A204.1 (cell line): ENCODE measurements around the gene TAAR8.
"Not testable (repeated sequence)": the region's sequence is repeated elsewhere in the genome, so short reads cannot be mapped to it uniquely, and the experiment has no call there.

Experiments
- FAIRE-seq: peaks from 2 replicates; lab custom pipeline; 2012; peaks lifted over from hg19 to GRCh38; lab: Jason Lieb, UNC

The TAAR8 gene

DNA sequence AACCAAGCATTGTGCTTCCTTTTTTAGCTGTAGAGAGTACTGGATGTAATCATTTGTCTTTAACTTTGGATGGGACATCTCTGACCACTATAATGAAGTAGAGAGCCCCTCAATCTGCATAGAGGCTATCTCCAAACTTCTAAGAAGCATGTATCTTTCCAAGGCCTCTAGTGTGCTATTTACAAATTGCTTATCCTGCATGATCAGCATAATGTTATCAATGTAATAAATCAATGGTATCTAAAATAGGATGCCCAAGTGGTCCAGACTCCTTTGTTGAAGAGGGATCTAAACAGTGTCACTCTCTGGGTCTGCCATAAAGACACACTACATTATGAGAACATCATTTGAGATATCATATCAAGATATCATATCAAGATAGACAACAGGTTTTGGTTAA, 7.6 kb upstream of the TAAR8 start:
- FAIRE-seq = no peak

DNA sequence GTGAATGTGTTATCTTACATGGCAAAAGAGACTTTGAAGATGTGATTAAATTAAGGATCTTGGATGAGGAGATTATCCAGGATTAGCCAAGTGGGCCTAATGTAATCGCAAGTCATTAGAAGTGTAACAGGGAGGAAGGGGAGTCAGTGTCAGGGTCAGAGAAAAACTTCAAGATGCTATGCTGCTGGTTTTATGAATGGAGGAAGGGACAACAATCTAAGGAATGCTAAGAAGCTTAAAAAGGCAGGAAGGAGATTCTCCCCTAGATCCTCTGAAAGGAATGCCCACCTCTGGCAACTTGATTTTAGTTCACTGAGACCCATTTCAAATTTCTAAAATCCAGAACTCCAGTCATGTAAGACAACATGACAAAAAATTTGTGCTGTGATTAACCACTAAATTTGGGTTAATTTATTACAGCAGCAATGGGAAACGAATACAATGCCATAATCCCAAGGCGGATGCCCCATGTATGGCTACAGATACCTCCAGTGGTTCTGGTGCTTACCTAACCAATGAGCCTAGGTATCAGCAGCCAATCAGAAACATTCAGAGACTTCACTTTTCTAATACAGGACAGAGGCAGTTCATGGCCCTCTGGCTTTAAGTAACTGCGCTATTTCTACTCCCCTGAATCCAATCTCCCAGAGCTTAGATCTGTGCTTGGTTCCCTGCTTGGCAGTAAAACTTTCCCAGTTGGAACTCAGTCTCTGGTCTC, 3.6 kb upstream of the TAAR8 start:
- FAIRE-seq = no peak

DNA sequence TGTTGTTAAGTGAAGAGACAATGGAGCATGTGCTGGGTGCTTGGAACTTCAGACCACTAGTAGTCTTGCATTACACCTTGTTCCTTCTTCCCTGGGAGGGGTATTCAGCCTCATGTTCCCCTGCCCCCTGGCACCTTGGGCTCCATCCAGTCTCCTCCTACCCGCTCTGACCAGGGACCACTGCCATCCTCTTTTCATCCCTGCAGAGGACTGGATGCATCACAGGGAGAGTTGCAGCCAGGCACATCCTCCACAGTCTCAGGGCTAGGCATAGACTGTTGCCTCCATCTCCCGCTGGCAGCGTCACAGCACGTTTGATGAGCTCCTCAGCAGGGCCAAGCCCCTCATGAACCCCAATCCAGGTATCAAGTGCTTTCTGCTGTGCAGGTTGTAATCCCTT, 1.3 kb upstream of the TAAR8 start:
- FAIRE-seq = no peak

DNA sequence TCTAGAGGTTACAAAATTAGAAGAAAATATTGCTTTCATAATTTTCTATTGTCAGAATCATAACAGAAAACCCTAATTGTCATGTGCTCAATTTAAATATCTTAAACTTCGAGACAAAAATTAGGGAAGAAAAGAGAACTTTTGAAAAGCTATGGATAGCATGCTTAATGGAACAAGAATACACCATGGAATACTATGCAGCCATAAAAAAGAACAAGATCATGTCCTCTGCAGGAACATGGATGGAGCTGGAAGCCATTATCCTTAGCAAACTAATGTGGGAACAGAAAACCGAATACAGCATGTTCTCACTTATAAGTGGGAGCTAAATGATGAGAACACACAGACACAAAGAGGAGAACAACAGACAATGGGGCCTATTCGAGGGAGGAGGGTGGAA, 7.6 kb downstream of the TAAR8 start:
- FAIRE-seq = not testable (repeated sequence)

DNA sequence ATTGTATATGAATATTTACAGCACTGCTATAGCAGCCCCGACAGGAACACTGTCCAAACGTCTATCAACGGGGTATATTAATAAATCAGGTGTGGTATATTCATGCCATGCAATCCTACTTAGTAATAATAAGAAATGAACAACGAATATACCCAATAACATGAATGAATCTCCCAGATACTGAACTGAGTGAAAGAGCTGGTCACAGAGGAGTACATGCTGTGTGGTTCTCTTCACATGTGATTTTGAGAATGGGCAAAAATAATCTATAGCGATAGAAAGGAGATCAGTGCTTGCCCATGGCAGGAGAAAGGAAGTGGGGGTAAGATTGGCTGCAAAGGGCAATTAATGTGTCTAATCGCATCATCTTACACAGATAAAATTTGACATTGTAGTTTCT, 13.9 kb downstream of the TAAR8 start:
- FAIRE-seq = no peak

DNA sequence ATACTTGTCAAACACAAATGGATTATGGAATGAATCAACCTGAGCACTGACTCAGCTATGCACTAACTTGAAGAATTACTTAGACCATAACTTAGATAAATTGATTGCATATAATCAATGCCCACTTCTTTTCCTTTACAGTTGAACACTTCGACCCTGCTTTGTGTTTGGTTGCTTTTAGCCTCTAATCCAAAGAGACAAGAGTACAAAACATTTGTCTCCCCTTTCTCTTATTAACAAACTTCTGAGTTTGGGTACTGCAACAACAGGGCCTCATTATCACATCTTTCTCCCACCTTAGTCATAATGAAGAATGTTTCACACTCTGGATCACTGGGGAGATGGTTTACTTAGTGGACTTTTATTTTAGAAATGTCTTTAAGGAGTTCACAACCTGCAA, 15.1 kb downstream of the TAAR8 start:
- FAIRE-seq = no peak

DNA sequence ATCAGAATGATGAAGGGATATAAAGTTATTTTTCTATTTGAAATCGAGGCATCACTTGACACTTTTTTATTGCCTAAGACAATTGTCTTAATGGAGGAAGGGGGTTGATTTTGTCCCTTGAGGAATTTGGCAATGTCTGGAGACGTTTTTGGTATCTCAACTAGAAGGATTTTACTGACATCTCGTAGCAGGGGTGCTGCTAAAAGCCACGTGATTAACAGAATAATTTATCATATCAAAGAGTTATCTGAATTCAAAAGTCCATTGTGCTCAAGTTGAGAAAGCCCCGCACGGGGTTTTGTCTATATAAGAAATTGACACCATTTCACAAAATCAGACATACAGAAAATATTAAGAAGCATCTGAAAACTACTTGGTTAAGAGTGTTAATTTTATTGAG, 16.1 kb downstream of the TAAR8 start:
- FAIRE-seq = no peak

DNA sequence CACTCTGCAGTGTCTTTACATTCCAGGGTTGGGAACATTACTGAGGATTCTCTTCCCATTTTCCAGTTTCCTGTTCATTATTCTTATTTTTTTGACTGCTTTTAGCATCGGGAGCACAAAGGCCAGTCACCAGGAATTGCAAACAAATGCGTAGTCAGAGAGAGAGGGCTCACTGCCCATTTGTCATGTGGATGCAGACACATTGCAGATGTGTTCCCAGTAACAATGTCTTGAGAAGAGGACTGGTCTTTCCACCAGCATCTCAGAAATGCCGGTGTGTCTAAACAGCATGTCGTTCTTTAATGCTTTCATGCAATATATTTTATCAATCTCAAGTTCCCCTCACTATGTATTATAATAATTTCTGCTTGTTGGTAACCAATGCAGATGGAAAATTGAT, 16.7 kb downstream of the TAAR8 start:
- FAIRE-seq = no peak

DNA sequence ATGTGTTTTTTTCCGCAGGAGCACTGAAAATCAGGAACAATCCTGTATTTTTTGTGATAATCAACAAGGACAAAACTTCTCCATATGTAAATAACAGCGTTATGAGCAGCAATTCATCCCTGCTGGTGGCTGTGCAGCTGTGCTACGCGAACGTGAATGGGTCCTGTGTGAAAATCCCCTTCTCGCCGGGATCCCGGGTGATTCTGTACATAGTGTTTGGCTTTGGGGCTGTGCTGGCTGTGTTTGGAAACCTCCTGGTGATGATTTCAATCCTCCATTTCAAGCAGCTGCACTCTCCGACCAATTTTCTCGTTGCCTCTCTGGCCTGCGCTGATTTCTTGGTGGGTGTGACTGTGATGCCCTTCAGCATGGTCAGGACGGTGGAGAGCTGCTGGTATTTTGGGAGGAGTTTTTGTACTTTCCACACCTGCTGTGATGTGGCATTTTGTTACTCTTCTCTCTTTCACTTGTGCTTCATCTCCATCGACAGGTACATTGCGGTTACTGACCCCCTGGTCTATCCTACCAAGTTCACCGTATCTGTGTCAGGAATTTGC, 17.8 kb downstream of the TAAR8 start, which contains the start of gene TAAR6:
Gene TAAR6 (plus strand): TSS at position 102 of the 557 bp plus-strand sequence. CDS start 0 bp downstream, at position 102.
- FAIRE-seq = no peak

DNA sequence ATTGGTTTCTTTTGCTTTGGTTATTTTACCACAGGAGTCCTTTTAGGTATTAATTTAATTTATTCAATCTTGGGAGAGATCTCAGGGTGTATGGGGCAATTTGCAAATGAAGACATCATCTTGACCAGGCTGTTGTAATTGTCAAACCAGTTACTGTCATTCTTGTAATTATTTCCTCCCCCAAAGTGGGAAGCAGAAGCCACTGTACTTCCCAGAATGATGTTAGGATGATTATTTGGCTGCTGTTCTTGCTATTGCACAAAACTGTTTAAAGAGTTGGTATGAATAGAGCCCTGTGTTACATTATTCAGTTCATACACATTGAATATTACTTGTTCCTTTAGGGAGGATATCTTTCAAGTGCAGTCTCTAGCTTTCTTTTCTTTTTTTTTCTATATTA, 19.3 kb downstream of the TAAR8 start:
- no peak for FAIRE-seq

DNA sequence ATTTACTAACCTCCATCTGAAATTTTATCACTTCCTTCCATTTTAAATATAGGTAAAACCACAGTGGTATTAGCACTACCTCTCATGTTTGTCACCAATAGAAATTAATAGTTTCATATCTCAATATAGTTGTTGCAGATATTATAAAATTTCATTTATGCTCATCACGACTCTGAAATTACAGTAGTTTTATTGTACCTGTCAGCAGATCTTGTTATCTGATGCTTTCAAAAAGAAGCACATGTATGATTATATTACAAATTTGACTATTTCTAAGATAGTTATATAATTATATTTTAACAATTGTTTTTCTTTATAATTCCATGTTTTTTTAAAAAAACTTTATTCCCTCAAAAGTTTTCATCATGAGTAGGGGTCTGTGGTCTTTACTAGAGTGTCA, 32.2 kb downstream of the TAAR8 start:
- FAIRE-seq = no peak

DNA sequence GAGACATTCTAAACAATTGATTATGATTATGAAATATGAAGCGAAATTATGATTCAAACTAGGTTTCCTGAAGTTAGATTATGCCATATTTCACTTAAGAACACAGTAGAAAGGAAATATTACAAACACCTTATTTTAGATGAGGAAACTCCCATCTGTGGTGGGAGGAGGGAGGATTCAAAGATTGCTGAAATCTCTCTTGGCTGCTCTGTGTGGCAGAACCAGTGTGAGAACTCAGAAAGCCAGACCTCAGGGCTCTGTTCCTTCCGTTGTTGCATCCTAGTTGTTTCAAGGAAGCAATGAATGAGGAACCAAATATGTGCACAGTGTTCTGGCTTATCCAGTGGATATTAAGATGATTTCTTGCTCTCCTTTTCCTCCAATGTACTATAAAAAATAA, 35.0 kb downstream of the TAAR8 start:
- FAIRE-seq = no peak

DNA sequence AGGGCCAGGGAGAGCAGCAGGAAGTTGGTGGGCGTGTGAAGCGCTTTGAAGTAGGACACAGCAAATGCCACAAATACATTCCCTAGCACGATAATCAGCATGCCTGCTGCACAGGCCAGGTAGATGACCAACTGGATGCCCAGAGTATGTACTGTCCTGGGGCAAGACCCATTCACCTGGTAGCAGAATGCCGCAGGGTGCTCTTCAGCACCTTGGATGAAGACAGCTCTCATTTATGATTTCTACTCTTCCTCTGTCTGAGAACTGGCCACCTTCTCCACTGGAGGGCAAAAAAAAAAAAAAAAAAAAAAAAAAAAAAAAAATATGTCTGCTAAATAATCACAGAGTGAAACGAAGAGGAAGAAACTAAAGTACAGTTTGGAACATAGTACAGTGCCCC, 37.0 kb downstream of the TAAR8 start, which contains the start of gene TAAR5:
Gene TAAR5 (minus strand): TSS at position 288 of the 400 bp plus-strand sequence. CDS start 55 bp downstream, at position 233.
- FAIRE-seq = no peak

DNA sequence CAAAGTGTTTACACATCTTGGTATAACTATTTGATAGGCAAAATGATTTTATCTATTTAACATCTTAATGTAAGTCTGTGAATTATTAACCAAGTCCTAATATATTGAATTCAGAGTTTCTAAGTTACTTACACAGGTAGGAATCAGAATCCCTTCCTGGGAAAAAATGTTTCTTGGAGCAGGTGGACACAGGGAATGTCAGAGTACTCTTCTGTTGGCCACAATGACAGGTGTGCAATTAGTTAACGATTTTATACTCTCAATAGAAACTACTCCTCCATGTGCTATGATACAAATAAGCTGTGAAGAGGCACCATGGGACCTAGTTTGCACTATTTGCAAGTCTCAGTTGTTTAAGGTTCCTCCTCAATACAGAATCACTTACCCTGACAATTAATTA, 37.9 kb downstream of the TAAR8 start:
- no peak for FAIRE-seq

DNA sequence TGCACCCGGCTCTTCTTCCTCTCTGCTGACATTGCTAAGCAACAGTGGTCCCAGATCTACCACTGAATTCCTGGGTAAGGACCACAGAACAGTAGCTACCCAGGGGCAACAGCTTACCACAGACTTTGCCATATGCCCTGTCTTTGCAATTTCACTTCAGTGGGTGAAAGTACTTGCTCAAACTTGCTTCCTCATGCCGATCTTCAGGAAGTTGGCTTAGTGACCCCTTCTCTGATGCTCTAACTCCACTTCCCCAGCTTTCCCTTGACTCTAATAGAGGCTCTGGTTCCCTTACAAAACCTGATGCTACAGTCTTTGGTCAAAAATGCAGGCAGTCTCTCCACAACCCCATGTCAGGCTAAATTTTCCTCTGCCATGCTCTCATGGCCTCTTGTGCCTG, 40.4 kb downstream of the TAAR8 start:
- FAIRE-seq = no peak

DNA sequence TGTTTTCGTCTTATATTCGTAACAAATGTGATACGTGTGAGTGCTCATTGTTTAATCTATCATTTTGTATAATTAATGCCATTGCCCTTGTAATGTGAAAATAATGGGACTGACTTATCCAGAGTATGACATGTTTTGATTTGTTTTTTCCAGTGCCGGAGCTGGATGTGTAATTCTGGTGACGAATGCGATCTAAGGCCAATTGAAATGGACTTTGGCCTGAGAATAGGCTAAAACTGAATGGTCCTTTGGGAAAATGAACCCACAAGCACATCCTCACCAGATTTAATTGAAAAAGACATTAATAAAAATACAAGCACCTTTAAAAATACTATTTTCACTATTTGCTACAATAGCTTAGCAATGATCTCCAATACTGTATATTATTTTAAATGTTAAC, 43.7 kb downstream of the TAAR8 start:
- no peak for FAIRE-seq

DNA sequence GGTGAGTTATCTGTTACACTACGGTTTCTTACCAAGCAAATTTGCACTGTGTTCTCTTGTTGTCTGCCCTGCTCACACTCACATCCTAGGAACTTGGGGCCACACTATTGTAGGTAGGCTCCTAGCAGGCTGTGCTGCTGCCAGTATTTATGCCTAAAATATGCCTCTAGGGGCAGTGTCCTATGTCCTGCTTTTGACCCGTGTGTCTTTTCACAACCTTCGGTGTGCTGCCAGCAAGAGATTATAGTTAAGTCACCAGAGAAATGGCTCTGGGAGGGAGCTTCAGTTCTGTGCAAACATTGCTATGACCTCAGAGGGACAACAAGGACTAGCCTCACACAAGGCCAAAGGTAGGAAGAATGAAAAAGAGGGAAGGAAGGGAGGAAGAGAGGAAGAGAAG, 46.0 kb downstream of the TAAR8 start:
- FAIRE-seq = no peak

DNA sequence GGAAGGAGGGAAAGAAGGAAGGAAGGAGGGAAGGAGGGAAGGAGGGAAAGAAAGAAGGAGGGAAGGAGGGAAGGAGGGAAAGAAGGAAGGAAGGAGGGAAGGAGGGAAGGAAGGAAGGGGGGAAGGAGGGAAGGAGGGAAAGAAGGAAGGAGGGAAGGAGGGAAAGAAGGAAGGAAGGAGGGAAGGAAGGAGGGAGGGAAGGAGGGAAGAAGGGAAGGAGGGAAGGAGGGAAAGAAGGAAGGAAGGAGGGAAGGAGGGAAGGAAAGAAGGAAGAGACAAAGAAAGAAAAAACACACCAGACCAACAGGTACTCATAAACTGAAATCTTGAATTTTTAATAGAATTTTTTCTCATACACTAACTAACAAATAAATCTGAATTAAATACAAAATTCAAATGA, 48.4 kb downstream of the TAAR8 start:
- FAIRE-seq = not testable (repeated sequence)
